ENCODE measurements around the gene ZNF670. TPM values are rescaled to one million over a fixed set of nuclear protein-coding genes. Genes with fewer than 3 reads are reported as not detected.

Gene ZNF670
- total RNA-seq, 6 donors from 2014 or later: 0.67 to 4.7 (median 2.3) TPM

- Histone ChIP-seq H3K4me3 (peak overlapping the region; percentile 33 to 91 (median 78)), H3K27ac (peak overlapping the region; percentile 70 to 86 (median 82)), H3K36me3 (no peaks in the 10 kb centered on the region), H3K9me3 (no peaks in the 10 kb centered on the region), H3K4me1 (peaks cover 8 to 27% (median 16%) of the 10 kb centered on the region in 4 donors), H3K27me3 (no peaks in the 10 kb centered on the region)
- DNase-seq (peak; percentile 81 to 93), ATAC-seq (ENCODE audit: low FRiP score in 2 of 2) (peak; percentile 90 to 96)
- WGBS, 2 donors: 5 to 40% methylated on average over 4 to 43 of the region's 78 CpGs
- TF ChIP-seq POLR2AphosphoS5 (IDR thresholded peaks at IDR 0.05): peak; percentile 21 to 72
- no peak for TF ChIP-seq EP300 (IDR thresholded peaks at IDR 0.05)
- no peak for TF ChIP-seq CTCF (IDR thresholded peaks at IDR 0.05)
- peak in 2 of 4 donors; percentile 52 to 76 for TF ChIP-seq POLR2A (IDR thresholded peaks at IDR 0.05)
These were observed 33.3 kb upstream of the ZNF670 start for GRCh38 chr1:247111700-247112478.

- 0% methylated on average over 1 of the region's 62 CpGs; no CpG with 5 or more reads in 1 of the 2 donors for WGBS, 2 donors
These were observed 32.7 kb upstream of the ZNF670 start for GRCh38 chr1:247111259-247111699.

GRCh38 chr1:247110627-247111258, 32.1 kb upstream of the ZNF670 start:
- H3K9me3 ChIP-seq: no peaks in the 10 kb centered on the region
- no peaks in the 10 kb centered on the region for H3K36me3 ChIP-seq
- no peak for DNase-seq
- H3K27me3 ChIP-seq: no peaks in the 10 kb centered on the region
- TF ChIP-seq CTCF (IDR thresholded peaks at IDR 0.05) (no peak), POLR2A (IDR thresholded peaks at IDR 0.05) (no peak), POLR2AphosphoS5 (IDR thresholded peaks at IDR 0.05) (no peak)
- no peak for ATAC-seq (ENCODE audit: low FRiP score in 2 of 2)
- H3K4me1 ChIP-seq: peaks cover 8 to 27% (median 16%) of the 10 kb centered on the region in 4 donors
- H3K4me3 ChIP-seq: peak overlapping the region; percentile 33 to 91 (median 78)
- peak overlapping the region; percentile 70 to 86 (median 82) for H3K27ac ChIP-seq
- 20 to 22% methylated on average over 28 of the region's 30 CpGs for WGBS, 2 donors

More at GRCh38 chr1:247111259-247111699, 32.7 kb upstream of the ZNF670 start:
- DNase-seq (peak in 1 of 2 donors; percentile 90), ATAC-seq (ENCODE audit: low FRiP score in 2 of 2) (peak in 1 of 2 donors; percentile 64)
- Histone ChIP-seq H3K4me1 (peaks cover 8 to 27% (median 16%) of the 10 kb centered on the region in 4 donors), H3K27me3 (no peaks in the 10 kb centered on the region), H3K36me3 (no peaks in the 10 kb centered on the region), H3K27ac (peak overlapping the region; percentile 70 to 86 (median 82)), H3K9me3 (no peaks in the 10 kb centered on the region), H3K4me3 (peak overlapping the region; percentile 33 to 91 (median 78))
- TF ChIP-seq EP300 (IDR thresholded peaks at IDR 0.05): no peak
- TF ChIP-seq CTCF (IDR thresholded peaks at IDR 0.05): no peak
- TF ChIP-seq POLR2AphosphoS5 (IDR thresholded peaks at IDR 0.05): no peak
- TF ChIP-seq POLR2A (IDR thresholded peaks at IDR 0.05): no peak

- 90 to 91% methylated on average over 7 of the region's 7 CpGs for WGBS, 2 donors
These were observed 29.1 kb upstream of the ZNF670 start for GRCh38 chr1:247107694-247108093.

More at GRCh38 chr1:247107694-247108093, 29.1 kb upstream of the ZNF670 start:
- H3K27me3 ChIP-seq: no peaks in the 10 kb centered on the region
- ATAC-seq (ENCODE audit: low FRiP score in 2 of 2) (no peak), DNase-seq (no peak)
- no peak overlapping the region for H3K4me3 ChIP-seq
- H3K27ac ChIP-seq: no peak overlapping the region
- H3K4me1 ChIP-seq: peaks cover 14 to 38% (median 23%) of the 10 kb centered on the region in 4 donors
- no peaks in the 10 kb centered on the region for H3K36me3 ChIP-seq
- no peaks in the 10 kb centered on the region for H3K9me3 ChIP-seq
- TF ChIP-seq CTCF (IDR thresholded peaks at IDR 0.05) (no peak), EP300 (IDR thresholded peaks at IDR 0.05) (no peak), POLR2AphosphoS5 (IDR thresholded peaks at IDR 0.05) (no peak), POLR2A (IDR thresholded peaks at IDR 0.05) (no peak)

Measured in upper lobe of left lung (tissue), 6 donors.